ENCODE results near the gene ZC3H12D. TPM values are rescaled to one million over a fixed set of nuclear protein-coding genes. Genes with fewer than 3 reads are reported as not detected.
"Not testable (repeated sequence)": the region's sequence is repeated elsewhere in the genome, so short reads cannot be mapped to it uniquely, and the experiment has no call there.

ZC3H12D gene
- not detected in 2 replicates for total RNA-seq

GRCh38 chr6:149484733-149485700 lies at the start of gene ZC3H12D:
TSS of gene ZC3H12D (minus strand) at chr6:149485014. CDS start at chr6:149474543, 10,471 bp downstream.
- DNase-seq (ENCODE audit: low read depth in 2 of 2): peak; percentile 19 to 25

GRCh38 chr6:149529650-149530049 lies 44.8 kb upstream of the ZC3H12D start:
- DNase-seq (ENCODE audit: low read depth in 2 of 2): no peak

- DNase-seq (ENCODE audit: low read depth in 2 of 2): no peak
Measured at GRCh38 chr6:149515494-149515893, 30.7 kb upstream of the ZC3H12D start.

GRCh38 chr6:149513915-149514314 lies 29.1 kb upstream of the ZC3H12D start:
- no peak for DNase-seq (ENCODE audit: low read depth in 2 of 2)

GRCh38 chr6:149510793-149511512 lies 26.1 kb upstream of the ZC3H12D start:
- DNase-seq (ENCODE audit: low read depth in 2 of 2): no peak

GRCh38 chr6:149508485-149508884 lies 23.7 kb upstream of the ZC3H12D start:
- DNase-seq (ENCODE audit: low read depth in 2 of 2): no peak

GRCh38 chr6:149503872-149504271 lies 19.1 kb upstream of the ZC3H12D start:
- DNase-seq (ENCODE audit: low read depth in 2 of 2): no peak

GRCh38 chr6:149503276-149503675 lies 18.5 kb upstream of the ZC3H12D start:
- no peak for DNase-seq (ENCODE audit: low read depth in 2 of 2)

- no peak for DNase-seq (ENCODE audit: low read depth in 2 of 2)
Measured at GRCh38 chr6:149501768-149502167, 17.0 kb upstream of the ZC3H12D start.

GRCh38 chr6:149501201-149501600 lies 16.4 kb upstream of the ZC3H12D start:
- DNase-seq (ENCODE audit: low read depth in 2 of 2): no peak

GRCh38 chr6:149500096-149500495 lies 15.3 kb upstream of the ZC3H12D start:
- no peak for DNase-seq (ENCODE audit: low read depth in 2 of 2)

- peak in 1 of 2 donors; percentile 85 for DNase-seq (ENCODE audit: low read depth in 2 of 2)
Measured at GRCh38 chr6:149499066-149499465, 14.3 kb upstream of the ZC3H12D start.

GRCh38 chr6:149497365-149497764 lies 12.6 kb upstream of the ZC3H12D start:
- no peak for DNase-seq (ENCODE audit: low read depth in 2 of 2)

GRCh38 chr6:149496597-149496996 lies 11.8 kb upstream of the ZC3H12D start:
- DNase-seq (ENCODE audit: low read depth in 2 of 2): peak in 1 of 2 donors; percentile 58

GRCh38 chr6:149495349-149496016 lies 10.7 kb upstream of the ZC3H12D start:
- DNase-seq (ENCODE audit: low read depth in 2 of 2): not testable (repeated sequence)

GRCh38 chr6:149494810-149495209 lies 10.0 kb upstream of the ZC3H12D start:
- DNase-seq (ENCODE audit: low read depth in 2 of 2): peak in 1 of 2 donors; percentile 9

GRCh38 chr6:149493761-149494320 lies 9.0 kb upstream of the ZC3H12D start:
- DNase-seq (ENCODE audit: low read depth in 2 of 2): no peak

GRCh38 chr6:149492798-149493343 lies 8.1 kb upstream of the ZC3H12D start:
- DNase-seq (ENCODE audit: low read depth in 2 of 2): no peak

GRCh38 chr6:149489967-149490366 lies 5.2 kb upstream of the ZC3H12D start:
- DNase-seq (ENCODE audit: low read depth in 2 of 2): no peak

GRCh38 chr6:149488815-149489214 lies 4.0 kb upstream of the ZC3H12D start:
- DNase-seq (ENCODE audit: low read depth in 2 of 2): no peak

- DNase-seq (ENCODE audit: low read depth in 2 of 2): no peak
Measured at GRCh38 chr6:149487316-149487715, 2.5 kb upstream of the ZC3H12D start.

Measured in lung microvascular endothelial cell (primary cell).